ENCODE data around the gene STOML1. TPM values are rescaled to one million over a fixed set of nuclear protein-coding genes. Genes with fewer than 3 reads are reported as not detected.

STOML1 gene
- total RNA-seq, 4 donors from 2014 or later, result 0.75 to 14.6 (median 4.5) TPM

DNA sequence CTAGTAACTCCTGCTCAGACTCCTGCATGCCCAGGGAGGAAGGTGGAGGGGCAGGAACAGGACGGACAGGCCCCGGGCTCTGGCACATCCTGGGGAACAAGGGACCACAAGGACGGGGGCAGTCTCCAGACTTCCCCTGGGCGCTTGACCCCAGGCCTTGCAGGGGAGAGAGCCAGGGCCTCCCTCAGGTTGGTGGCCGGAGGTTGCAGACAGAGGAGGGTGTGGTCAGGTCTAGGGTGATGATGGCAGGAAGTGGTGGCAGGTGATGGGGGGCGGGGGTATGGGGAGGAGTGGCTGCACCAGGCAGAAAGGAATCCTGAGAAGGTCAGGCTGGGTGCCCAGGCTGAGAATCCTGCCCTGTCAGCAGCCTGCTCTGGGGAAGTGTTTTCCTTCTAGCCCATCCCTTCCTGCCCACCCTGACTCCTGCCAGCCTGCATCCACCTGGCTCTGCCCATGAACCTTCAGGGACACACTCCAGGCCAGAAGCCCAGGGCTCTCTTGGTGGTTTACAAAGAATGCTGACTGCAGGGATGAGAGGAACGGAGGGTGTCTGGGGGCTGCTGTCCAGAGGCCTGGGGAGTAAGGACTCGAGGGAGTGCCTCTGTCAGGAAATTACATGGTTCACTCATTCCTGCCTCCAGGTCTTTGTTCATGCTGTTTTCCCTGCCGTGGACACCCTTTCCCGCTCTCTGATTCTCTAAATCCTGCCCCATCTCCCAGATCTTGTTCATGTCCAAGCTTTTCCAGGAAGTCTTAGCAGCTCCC, 50.0 kb downstream of the STOML1 start:
- no peaks in the 10 kb centered on the region for H3K36me3 ChIP-seq
- TF ChIP-seq, protein P1, sequence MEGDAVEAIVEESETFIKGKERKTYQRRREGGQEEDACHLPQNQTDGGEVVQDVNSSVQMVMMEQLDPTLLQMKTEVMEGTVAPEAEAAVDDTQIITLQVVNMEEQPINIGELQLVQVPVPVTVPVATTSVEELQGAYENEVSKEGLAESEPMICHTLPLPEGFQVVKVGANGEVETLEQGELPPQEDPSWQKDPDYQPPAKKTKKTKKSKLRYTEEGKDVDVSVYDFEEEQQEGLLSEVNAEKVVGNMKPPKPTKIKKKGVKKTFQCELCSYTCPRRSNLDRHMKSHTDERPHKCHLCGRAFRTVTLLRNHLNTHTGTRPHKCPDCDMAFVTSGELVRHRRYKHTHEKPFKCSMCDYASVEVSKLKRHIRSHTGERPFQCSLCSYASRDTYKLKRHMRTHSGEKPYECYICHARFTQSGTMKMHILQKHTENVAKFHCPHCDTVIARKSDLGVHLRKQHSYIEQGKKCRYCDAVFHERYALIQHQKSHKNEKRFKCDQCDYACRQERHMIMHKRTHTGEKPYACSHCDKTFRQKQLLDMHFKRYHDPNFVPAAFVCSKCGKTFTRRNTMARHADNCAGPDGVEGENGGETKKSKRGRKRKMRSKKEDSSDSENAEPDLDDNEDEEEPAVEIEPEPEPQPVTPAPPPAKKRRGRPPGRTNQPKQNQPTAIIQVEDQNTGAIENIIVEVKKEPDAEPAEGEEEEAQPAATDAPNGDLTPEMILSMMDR (IDR thresholded peaks at IDR 0.05), result no peak
- TF ChIP-seq EP300 (IDR thresholded peaks at IDR 0.05; ENCODE audit: low read depth) (no peak), POLR2A (IDR thresholded peaks at IDR 0.05) (no peak), POLR2AphosphoS5 (IDR thresholded peaks at IDR 0.05) (no peak)
- H3K4me1 ChIP-seq, result no peaks in the 10 kb centered on the region
- H3K4me3 ChIP-seq, result no peak overlapping the region
- no peak for DNase-seq
- intact Hi-C loops (cut with DNase I; ENCODE audit: low total_unique reads) (no loop called here), in situ Hi-C loops (cut with MboI; ENCODE audit: low pct_ligation_motif_present in 1 of 4, low pct_unique_long_range_greater_than_20kb in 1 of 4, low sequenced_read_pairs in 3 of 4) (loop anchor here in 1 of 4 donors (25.0 kb wide), 1 partner anchor 370 kb away; no protein-coding TSS in a partner anchor)
- no peak overlapping the region for H3K27ac ChIP-seq
- no peaks in the 10 kb centered on the region for H3K9me3 ChIP-seq
- H3K27me3 ChIP-seq, result no peaks in the 10 kb centered on the region
- 60 to 70% methylated on average over 3 to 10 of the region's 10 CpGs for WGBS, 2 donors (ENCODE audit: low coverage in 1 of 2)

GRCh38 chr15:73941449-73941848, 50.6 kb downstream of the STOML1 start:
- H3K9me3 ChIP-seq, result no peaks in the 10 kb centered on the region
- WGBS, 2 donors (ENCODE audit: low coverage in 1 of 2), result 83 to 100% methylated on average over 1 to 3 of the region's 3 CpGs
- in situ Hi-C loops (cut with MboI; ENCODE audit: low pct_ligation_motif_present in 1 of 4, low pct_unique_long_range_greater_than_20kb in 1 of 4, low sequenced_read_pairs in 3 of 4), result loop anchor here in 1 of 4 donors (25.0 kb wide), 1 partner anchor 371 kb away; no protein-coding TSS in a partner anchor

GRCh38 chr15:73941044-73941443, 51.1 kb downstream of the STOML1 start:
- intact Hi-C loops (cut with DNase I; ENCODE audit: low total_unique reads), result no loop called here
- peaks cover 0 to 9% (median 3%) of the 10 kb centered on the region in 4 donors for H3K4me1 ChIP-seq
- no peak for DNase-seq
- H3K4me3 ChIP-seq, result no peak overlapping the region
- no peaks in the 10 kb centered on the region for H3K27me3 ChIP-seq
- in situ Hi-C loops (cut with MboI; ENCODE audit: low pct_ligation_motif_present in 1 of 4, low pct_unique_long_range_greater_than_20kb in 1 of 4, low sequenced_read_pairs in 3 of 4), result loop anchor here in 1 of 4 donors (25.0 kb wide), 1 partner anchor 371 kb away; no protein-coding TSS in a partner anchor
- H3K27ac ChIP-seq, result no peak overlapping the region
- no peaks in the 10 kb centered on the region for H3K9me3 ChIP-seq
- TF ChIP-seq POLR2AphosphoS5 (IDR thresholded peaks at IDR 0.05) (no peak), EP300 (IDR thresholded peaks at IDR 0.05; ENCODE audit: low read depth) (no peak)
- TF ChIP-seq, protein P1 (IDR thresholded peaks at IDR 0.05), result no peak
- 100% methylated on average over 1 of the region's 1 CpG; no CpG with 5 or more reads in 1 of the 2 donors for WGBS, 2 donors (ENCODE audit: low coverage in 1 of 2)
- no peaks in the 10 kb centered on the region for H3K36me3 ChIP-seq

More at GRCh38 chr15:73941449-73941848, 50.6 kb downstream of the STOML1 start:
- intact Hi-C loops (cut with DNase I; ENCODE audit: low total_unique reads), result no loop called here
- Histone ChIP-seq H3K27me3 (no peaks in the 10 kb centered on the region), H3K27ac (no peak overlapping the region), H3K4me3 (no peak overlapping the region), H3K36me3 (no peaks in the 10 kb centered on the region), H3K4me1 (peaks cover 0 to 5% (median under 1%) of the 10 kb centered on the region in 4 donors)
- no peak for DNase-seq
- TF ChIP-seq, protein P1 (IDR thresholded peaks at IDR 0.05), result no peak
- TF ChIP-seq POLR2A (IDR thresholded peaks at IDR 0.05), result no peak
- TF ChIP-seq EP300 (IDR thresholded peaks at IDR 0.05; ENCODE audit: low read depth), result no peak
- no peak for TF ChIP-seq POLR2AphosphoS5 (IDR thresholded peaks at IDR 0.05)

DNA sequence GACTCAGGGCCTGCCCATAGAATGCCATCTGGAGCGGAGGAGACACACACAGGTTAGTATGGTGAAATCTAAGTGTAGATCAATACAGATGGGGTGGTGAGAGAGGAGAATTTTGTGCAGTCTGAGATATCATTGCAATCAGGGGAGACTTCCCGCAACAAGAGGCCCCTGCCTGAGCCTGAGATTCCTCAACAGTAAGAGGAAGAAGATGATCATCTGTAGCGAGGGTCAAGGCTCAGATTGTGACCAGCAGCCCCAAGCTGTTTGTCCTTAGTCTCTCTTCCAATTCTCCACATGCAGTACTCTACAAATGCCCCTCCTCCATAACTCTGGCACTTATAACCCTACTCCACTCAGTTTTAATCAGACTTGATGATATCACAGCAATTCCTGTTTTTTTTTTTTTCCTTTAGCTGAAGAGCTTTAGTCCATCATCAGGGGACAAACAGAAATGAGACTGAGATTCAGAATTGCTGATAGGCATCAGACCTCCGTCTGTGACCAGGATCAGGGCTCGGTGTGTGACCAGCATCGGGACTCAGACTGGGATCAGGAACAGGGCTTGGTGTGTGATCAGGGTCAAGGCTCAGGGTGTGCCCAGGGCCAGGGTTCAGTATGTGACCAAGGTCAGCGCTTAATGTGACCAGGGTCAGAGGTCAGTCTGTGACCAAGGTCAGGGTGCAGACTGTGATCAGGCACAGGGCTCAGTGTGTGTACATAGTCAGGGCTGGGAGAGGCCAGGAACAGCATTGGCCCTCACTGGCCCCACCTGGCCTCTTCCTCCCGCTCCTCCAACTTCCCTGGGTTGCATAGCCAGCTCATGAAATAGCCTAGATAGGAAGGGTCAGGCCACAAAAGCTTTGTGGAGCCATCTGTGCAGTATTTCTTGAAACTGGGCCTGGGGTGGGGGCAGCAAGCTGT, 51.8 kb downstream of the STOML1 start:
- no peaks in the 10 kb centered on the region for H3K36me3 ChIP-seq
- no peak overlapping the region for H3K27ac ChIP-seq
- no peaks in the 10 kb centered on the region for H3K27me3 ChIP-seq
- intact Hi-C loops (cut with DNase I; ENCODE audit: low total_unique reads), result no loop called here
- TF ChIP-seq POLR2A (IDR thresholded peaks at IDR 0.05) (no peak), POLR2AphosphoS5 (IDR thresholded peaks at IDR 0.05) (no peak), EP300 (IDR thresholded peaks at IDR 0.05; ENCODE audit: low read depth) (no peak)
- TF ChIP-seq, protein P1 (IDR thresholded peaks at IDR 0.05), result no peak
- peaks cover 0 to 10% (median 4%) of the 10 kb centered on the region in 4 donors for H3K4me1 ChIP-seq
- H3K4me3 ChIP-seq, result no peak overlapping the region
- in situ Hi-C loops (cut with MboI; ENCODE audit: low pct_ligation_motif_present in 1 of 4, low pct_unique_long_range_greater_than_20kb in 1 of 4, low sequenced_read_pairs in 3 of 4), result loop anchor here in 1 of 4 donors (25.0 kb wide), 1 partner anchor 372 kb away; no protein-coding TSS in a partner anchor
- 89 to 93% methylated on average over 2 to 8 of the region's 8 CpGs for WGBS, 2 donors (ENCODE audit: low coverage in 1 of 2)
- H3K9me3 ChIP-seq, result no peaks in the 10 kb centered on the region
- no peak for DNase-seq
